T1000 (cell line): ENCODE measurements around the gene MAP3K7.

ENCODE experiments used
- DNase-seq: peaks from one replicate; lab custom pipeline; 2025; ENCODE audit warnings: mixed read lengths; lab: John Stamatoyannopoulos, UW

The MAP3K7 gene

GRCh38 chr6:90586836-90587638, at the start of gene MAP3K7:
MAP3K7 (minus strand) TSS chr6:90587072; CDS start chr6:90586883, 189 bp downstream.
- peak; percentile 88 for DNase-seq

DNA sequence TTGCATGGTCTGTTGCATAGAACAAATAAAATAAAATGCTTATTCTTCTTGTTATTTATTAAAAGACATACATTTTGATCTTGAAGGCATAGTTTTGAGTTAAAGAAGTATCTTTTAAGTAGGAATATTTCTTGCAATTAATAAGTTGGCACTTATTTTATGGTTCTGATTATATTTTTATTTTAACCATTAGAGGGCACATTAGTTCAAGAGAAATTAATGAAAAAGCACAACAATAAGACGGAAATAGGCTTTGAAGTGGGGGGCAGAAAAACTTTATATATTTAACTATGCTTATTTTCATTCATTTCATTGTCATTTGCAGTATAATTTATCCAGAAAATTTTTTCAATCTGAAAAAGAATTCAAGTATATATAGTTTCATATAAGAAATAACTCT, 44.2 kb upstream of the MAP3K7 start:
- DNase-seq: no peak

GRCh38 chr6:90621581-90621980, 34.7 kb upstream of the MAP3K7 start:
- DNase-seq: no peak

DNA sequence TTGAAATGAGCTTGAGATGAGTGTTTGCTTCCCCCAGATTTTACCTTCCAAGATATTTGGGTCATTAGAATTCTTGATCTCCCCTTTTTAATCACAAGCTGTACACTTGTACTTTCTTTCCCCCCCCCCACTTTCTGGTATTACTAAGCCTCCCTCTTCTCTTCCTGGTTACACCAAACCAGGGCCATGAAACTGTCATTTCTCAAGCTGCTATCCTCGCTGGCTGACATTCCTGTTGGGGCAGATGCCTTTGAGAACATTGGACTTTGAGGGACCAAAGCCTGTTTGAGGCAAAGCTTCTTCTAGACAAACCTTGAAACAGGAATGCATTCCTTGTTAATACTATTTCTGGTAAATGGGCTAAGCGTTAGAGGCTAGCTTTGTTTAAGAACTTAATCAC, 32.3 kb upstream of the MAP3K7 start:
- DNase-seq: no peak

DNA sequence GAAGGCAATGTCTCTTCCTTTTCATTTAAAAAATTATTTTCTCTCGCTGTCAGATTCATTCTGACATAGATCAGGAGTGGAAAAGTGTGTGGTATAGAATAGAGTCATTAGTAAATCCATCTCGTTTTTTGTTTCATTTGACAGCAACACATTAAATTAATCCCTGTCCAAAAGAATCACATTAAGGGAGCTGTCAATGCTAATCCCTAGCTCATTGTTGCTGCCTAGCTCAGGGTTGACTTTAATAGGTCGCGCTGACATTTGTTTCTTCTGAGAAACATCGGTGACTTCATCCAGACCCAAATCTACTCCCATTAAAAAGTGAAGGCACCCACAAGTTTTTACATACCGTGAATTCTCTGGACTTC, 25.4 kb upstream of the MAP3K7 start:
- DNase-seq: no peak

DNA sequence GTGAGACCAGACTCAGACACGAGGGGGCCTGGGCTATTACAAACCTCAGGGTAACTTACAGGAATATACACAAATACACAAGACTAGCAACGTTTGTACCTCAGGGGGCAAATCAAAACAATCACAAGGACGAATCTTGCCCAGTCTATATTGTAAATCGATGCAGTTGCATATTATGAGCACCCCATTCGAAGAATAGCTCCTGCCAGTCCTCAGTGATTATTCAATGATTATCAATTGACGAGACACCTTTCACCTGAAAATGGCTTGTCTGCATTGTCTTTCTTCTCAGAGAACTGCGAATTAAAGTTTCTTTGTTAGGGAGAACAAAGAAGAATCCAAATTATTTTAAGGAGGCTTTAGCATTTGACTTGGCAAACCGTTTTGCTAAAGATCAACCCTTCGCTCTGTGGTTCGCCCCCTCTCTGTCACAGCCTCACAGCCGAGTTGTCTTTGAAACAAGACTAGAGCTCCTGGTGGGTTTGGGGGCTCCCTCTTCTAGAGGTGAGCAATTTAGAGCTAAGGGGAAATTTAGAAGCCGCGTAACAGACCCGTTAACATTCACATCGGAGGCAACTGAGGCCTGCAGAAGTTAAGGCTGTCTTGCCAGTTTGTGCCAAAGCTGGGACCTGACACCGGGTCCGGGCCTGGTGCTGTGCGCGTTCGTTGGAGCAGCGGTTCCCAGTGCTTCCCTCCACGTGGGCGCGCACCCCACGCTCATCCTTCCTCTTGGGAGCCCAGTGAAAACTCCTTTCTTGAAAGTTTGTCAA, 24.9 kb upstream of the MAP3K7 start:
- no peak for DNase-seq

DNA sequence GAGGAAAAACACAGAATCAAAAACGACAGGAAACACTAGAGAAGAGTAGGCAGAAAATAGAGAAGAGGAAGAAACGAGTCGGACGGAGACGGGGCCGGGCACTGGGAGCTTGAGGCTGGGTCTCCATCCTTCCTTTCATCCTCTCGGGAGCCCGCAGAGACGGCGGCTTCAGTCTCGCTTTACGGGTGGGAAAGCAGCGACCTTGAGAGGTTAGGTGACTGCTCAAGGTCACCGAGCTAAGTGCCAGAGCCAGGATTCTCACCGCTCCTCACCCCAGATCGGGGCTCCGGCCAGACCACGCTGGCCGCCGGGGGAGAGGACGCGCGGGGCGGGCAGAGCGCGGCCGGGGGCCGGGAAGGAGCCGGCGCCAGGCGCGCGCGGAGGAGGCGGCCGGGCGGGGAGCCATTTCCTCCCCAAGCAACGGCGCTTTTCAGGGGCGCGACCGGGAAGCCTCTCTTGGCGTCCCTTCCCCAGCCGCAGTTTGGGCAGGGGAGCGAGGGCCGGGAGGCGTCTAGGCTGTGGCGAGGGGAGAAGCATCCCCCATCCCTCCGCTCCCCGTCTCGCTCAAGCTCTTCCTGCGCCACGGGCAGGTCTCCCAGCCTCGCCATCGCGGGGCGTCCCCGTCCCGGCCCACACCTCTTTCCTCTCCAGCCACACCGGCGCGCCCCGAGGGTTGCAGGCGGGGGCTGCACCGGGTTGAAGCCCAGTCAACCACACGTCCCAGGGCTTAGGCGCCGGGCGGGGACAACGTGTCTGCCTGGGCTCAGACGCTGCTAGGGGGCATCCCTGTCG, 24.1 kb upstream of the MAP3K7 start:
- DNase-seq: peak; percentile 10

DNA sequence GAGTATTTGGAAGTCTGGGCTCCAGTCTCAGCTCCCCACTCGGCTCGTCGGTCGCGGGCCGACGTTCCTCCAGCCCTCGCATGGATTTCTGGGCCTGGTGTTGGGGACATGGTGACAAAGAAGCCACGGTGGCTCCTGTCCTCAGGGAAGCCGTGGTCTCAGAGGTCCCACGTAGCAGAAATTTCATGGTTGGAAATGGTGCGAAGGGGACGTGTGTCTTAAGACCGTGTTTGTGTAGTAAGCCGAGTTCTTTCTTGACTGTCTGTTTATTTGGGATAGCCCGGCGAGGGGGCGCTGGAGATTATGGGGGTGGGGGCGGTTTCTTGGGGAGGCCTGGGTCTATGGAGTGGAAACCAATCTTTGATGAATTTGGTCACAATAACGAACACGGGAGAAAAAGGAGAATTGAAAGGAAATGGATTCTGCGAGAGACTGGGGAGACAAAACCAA, 23.5 kb upstream of the MAP3K7 start:
- no peak for DNase-seq

- DNase-seq: no peak
Measured at GRCh38 chr6:90605749-90606340, 19.0 kb upstream of the MAP3K7 start.

- DNase-seq: no peak
Measured at GRCh38 chr6:90604546-90604945, 17.7 kb upstream of the MAP3K7 start.

- DNase-seq: no peak
Measured at GRCh38 chr6:90599151-90599550, 12.3 kb upstream of the MAP3K7 start.

- no peak for DNase-seq
Measured at GRCh38 chr6:90598192-90598951, 11.5 kb upstream of the MAP3K7 start.

GRCh38 chr6:90596967-90597539, 10.2 kb upstream of the MAP3K7 start:
- DNase-seq: no peak

- no peak for DNase-seq
Measured at GRCh38 chr6:90595854-90596253, 9.0 kb upstream of the MAP3K7 start.

DNA sequence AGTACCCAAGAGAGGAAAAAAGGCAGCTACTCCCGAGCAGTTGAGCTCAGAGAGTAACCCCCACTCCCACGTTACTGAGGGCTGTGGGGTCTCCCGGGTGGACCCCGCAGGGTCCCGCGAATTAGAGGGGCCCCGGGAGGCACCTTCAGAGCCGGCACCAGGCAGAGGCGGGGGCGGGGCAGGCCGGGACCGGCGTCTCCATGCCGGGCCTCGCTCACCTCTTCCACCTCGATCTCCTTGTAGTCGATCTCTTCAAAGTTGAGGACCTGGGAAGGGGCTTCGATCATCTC, 381 bp downstream of the MAP3K7 start:
- DNase-seq: no peak

DNA sequence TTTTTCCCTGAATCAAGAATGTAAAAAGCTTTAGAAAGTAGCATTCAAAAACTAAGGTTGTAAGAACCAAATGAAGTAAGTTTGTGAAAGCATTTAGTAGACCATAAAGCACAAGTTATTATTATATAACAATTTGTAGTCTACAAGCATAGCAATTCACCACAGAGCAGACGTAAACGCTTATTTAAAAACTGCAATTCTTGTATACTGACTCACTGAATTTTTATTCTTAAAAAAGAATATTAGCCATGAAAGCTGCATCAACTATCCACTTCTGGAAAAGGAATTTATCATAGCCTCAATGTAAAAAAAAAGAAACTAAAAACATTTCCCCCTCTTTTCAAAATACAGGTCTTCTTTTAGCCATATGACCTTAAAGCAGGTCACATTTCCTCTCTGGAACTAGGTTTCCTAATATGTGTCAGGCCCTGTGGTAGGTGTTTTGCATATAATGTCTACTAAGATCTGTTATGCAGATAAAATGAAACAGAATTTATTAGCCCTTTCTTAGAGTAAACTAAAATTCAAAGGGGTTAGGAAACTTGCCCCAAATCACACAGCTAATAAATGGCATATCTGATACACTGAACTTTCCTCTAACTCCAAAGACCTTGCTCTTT, 2.1 kb downstream of the MAP3K7 start:
- no peak for DNase-seq

DNA sequence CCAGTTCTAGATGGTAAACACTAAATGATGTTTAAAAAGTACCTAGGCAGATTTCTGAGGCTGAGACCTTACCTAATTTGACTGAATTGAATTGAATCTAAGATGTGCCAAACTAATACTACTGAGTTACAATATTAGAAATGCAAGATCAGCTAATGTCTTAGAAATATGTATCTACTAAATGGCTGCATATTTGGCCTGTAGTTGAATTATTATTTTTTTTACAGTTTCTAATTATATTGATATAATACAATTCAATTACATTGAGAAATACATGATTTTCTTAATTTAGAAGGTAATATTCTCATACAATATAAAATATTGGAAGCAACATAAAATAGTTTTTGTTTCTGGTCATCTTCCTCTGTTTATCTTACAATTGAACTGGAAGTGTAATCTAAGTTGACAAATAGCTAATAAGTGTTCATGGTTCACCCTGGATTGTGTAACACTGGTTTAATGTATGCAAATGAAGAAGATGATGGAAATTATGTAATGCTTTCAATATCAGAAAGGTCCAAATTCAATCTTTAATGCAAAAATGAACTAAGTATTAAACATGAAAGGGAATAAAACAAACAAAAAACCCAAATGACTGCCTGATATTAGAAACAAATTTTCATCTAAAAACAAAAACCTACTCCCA, 2.9 kb downstream of the MAP3K7 start:
- no peak for DNase-seq

DNA sequence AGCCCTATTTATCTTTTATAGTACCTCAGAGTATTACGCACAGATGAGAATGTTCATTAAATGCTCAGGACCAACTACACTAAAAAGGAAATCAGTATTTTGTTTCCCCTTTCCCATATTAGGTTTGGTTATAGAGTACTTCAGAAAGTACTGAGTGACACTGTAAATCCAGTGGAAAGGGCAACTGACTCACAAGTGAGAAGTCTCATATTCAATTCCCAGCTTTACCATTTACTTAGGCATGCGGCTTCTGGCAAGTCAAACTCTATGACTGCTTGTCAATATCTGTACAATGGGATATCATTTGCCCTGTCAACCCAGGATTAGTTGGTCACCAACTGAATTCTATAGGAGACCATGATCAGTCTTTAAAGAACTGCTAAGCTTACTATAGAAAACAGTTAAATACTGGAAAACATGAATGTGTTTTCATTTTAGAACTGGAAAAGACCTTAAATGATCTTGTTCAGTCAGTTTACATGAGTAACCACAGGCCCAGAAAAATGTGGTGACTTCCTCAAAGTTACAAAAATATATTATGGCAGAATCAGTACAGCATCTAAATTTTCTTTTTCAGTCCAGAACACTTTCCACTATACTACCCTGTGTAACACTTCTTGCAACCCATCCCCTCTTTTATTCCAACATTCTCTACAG, 3.6 kb downstream of the MAP3K7 start:
- no peak for DNase-seq

GRCh38 chr6:90581146-90581545, 5.7 kb downstream of the MAP3K7 start:
- DNase-seq: no peak
